Astrocyte of the cerebellum (primary cell): Measurements from ENCODE around the gene PRSS27.

Source experiments
- DNase-seq: peaks from one replicate; pipeline ENCODE4 v3.0.0-alpha.2; 2011; ENCODE audit warnings: low read depth
- H3K4me3 ChIP-seq: 2 replicates; pipeline ENCODE4 v1.5.1; 2011; ENCODE audit warnings: mild to moderate bottlenecking, low read depth, low read length, moderate library complexity
- in situ Hi-C: cut with HindIII; loops from 2 replicates; pipeline ENCODE4 v1.10.0; 2017; ENCODE audit warnings: low sequenced_read_pairs
- TF ChIP-seq, protein P1 (sequence below): IDR thresholded peaks from 2 replicates; pipeline ENCODE4 v1.5.1; 2012; ENCODE audit warnings: low read length, low read depth, moderate library complexity, mild to moderate bottlenecking; ENCODE audit errors: missing control alignments

Gene PRSS27

DNA sequence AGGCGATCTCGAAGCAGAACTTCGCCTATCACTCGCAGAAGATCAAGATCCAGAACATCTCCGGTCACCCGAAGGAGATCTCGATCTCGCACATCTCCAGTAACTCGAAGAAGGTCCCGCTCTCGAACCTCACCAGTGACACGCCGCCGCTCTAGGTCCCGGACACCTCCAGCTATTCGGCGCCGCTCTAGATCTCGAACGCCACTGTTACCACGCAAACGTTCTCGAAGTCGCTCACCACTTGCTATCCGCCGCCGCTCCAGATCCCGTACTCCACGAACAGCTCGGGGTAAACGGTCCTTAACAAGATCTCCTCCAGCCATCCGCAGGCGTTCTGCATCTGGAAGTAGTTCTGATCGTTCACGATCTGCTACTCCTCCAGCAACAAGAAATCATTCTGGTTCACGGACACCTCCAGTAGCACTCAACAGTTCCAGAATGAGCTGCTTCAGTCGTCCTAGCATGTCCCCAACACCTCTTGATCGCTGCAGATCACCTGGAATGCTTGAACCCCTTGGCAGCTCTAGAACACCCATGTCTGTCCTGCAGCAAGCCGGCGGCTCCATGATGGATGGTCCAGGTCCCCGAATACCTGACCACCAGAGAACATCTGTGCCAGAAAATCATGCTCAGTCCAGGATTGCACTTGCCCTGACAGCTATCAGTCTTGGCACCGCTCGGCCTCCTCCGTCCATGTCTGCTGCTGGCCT lies 46.6 kb upstream of the PRSS27 start:
- H3K4me3 ChIP-seq, result no peak overlapping the region
- TF ChIP-seq, protein P1, sequence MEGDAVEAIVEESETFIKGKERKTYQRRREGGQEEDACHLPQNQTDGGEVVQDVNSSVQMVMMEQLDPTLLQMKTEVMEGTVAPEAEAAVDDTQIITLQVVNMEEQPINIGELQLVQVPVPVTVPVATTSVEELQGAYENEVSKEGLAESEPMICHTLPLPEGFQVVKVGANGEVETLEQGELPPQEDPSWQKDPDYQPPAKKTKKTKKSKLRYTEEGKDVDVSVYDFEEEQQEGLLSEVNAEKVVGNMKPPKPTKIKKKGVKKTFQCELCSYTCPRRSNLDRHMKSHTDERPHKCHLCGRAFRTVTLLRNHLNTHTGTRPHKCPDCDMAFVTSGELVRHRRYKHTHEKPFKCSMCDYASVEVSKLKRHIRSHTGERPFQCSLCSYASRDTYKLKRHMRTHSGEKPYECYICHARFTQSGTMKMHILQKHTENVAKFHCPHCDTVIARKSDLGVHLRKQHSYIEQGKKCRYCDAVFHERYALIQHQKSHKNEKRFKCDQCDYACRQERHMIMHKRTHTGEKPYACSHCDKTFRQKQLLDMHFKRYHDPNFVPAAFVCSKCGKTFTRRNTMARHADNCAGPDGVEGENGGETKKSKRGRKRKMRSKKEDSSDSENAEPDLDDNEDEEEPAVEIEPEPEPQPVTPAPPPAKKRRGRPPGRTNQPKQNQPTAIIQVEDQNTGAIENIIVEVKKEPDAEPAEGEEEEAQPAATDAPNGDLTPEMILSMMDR, result no peak
- no peak for DNase-seq
- in situ Hi-C loops, result no loop called here

DNA sequence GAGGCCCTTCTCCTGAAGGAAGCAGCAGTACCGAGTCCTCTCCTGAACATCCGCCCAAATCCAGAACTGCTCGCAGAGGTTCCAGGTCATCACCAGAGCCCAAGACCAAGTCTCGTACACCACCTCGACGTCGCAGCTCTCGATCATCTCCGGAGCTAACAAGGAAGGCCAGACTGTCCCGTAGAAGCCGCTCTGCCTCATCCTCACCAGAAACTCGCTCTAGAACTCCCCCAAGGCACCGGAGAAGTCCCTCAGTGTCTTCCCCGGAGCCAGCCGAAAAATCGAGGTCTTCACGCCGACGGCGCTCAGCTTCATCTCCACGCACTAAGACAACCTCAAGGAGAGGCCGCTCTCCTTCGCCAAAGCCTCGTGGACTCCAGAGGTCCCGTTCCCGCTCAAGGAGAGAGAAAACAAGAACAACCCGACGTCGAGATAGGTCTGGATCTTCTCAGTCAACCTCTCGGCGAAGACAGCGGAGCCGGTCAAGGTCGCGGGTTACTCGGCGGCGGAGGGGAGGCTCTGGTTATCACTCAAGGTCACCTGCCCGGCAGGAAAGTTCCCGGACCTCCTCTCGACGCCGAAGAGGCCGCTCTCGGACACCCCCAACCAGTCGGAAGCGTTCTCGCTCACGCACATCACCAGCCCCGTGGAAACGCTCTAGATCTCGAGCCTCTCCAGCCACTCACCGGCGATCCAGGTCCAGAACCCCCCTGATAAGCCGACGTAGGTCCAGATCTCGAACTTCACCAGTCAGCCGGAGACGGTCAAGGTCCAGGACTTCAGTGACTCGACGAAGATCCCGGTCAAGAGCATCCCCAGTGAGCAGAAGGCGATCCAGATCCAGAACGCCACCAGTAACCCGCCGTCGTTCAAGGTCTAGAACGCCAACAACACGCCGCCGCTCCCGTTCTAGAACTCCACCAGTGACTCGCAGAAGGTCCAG lies 45.7 kb upstream of the PRSS27 start:
- TF ChIP-seq, protein P1, result no peak
- no peak for DNase-seq
- H3K4me3 ChIP-seq, result no peak overlapping the region
- in situ Hi-C loops, result no loop called here

DNA sequence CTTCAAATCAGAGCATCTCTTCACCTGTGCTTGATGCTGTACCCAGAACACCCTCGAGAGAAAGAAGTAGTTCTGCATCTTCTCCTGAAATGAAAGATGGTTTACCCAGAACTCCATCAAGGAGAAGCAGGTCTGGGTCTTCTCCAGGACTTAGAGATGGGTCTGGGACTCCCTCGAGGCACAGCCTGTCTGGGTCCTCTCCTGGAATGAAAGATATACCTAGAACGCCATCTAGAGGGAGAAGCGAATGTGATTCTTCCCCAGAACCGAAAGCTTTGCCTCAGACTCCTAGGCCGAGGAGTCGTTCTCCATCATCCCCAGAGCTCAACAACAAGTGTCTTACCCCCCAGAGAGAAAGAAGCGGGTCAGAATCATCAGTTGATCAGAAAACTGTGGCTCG lies 44.7 kb upstream of the PRSS27 start:
- in situ Hi-C loops, result no loop called here
- TF ChIP-seq, protein P1, result no peak
- DNase-seq, result no peak
- no peak overlapping the region for H3K4me3 ChIP-seq

DNA sequence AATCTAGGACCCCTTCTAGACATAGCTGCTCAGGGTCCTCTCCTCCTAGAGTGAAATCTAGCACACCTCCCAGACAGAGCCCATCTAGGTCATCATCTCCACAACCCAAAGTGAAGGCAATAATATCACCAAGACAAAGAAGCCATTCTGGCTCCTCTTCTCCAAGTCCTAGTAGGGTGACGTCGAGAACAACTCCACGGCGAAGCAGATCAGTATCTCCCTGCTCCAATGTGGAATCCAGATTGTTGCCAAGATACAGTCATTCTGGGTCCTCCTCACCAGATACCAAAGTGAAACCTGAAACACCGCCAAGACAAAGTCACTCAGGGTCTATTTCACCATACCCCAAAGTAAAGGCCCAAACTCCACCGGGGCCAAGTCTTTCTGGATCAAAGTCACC lies 43.1 kb upstream of the PRSS27 start:
- no peak overlapping the region for H3K4me3 ChIP-seq
- no peak for DNase-seq
- in situ Hi-C loops, result no loop called here
- TF ChIP-seq, protein P1, result no peak

DNA sequence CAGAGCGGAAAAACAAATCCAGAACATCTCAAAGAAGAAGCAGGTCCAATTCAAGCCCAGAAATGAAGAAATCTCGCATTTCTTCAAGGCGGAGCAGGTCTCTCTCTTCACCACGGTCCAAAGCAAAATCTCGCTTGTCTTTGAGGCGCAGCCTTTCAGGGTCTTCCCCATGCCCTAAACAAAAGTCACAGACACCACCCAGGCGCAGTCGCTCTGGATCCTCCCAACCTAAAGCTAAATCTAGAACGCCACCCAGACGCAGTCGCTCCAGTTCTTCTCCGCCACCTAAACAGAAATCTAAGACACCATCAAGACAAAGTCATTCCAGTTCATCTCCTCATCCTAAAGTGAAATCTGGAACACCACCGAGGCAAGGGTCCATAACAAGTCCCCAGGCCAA lies 42.7 kb upstream of the PRSS27 start:
- no peak for DNase-seq
- in situ Hi-C loops, result no loop called here
- no peak overlapping the region for H3K4me3 ChIP-seq

DNA sequence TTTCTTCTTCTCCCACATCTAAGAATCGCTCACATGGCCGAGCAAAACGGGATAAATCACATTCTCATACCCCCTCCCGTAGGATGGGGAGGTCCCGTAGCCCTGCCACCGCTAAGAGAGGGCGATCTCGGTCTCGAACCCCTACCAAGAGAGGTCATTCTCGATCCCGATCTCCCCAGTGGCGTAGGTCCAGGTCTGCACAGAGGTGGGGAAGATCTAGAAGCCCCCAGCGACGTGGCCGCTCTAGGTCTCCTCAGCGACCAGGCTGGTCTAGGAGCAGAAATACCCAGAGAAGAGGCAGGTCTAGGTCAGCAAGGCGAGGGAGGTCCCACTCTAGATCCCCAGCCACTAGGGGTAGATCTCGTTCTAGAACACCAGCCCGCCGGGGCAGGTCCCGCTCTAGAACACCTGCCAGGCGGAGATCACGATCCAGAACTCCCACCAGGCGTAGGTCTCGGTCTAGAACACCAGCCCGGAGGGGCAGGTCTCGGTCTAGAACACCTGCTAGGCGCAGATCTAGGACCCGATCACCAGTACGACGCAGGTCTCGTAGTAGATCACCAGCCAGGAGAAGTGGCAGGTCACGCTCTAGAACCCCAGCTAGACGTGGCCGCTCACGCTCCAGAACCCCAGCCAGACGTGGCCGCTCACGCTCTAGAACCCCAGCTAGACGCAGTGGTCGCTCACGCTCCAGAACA lies 42.0 kb upstream of the PRSS27 start:
- no peak overlapping the region for H3K4me3 ChIP-seq
- no peak for DNase-seq
- in situ Hi-C loops, result no loop called here
- TF ChIP-seq, protein P1, result no peak

More for the DNA sequence above, 42.7 kb upstream of the PRSS27 start:
- TF ChIP-seq, protein P1, result no peak
